Fibroblast of villous mesenchyme (primary cell): Measurements from ENCODE around the gene IQGAP3. TPM values are rescaled to one million over a fixed set of nuclear protein-coding genes. Genes with fewer than 3 reads are reported as not detected.

Experiments
- DNase-seq: peaks from one replicate; pipeline ENCODE4 v3.0.0-alpha.2; 2010; ENCODE audit warnings: low read depth
- H3K4me3 ChIP-seq: 2 replicates; pipeline ENCODE4 v1.5.1; 2011; ENCODE audit warnings: low read depth, mild to moderate bottlenecking, low read length
- CTCF ChIP-seq: IDR thresholded peaks from 2 replicates; pipeline ENCODE4 v1.5.1; 2012; ENCODE audit warnings: low read depth, mild to moderate bottlenecking, low read length; ENCODE audit not compliant: insufficient read depth
- total RNA-seq: library from RNA; depleted of rRNA; stranded (reverse); fragments of >200 nt; gene quantifications from 2 replicates; pipeline ENCODE4 v1.2.3, GENCODE V29; 2012

The IQGAP3 gene
- total RNA-seq, 1 donor, result 24.2 TPM

DNA sequence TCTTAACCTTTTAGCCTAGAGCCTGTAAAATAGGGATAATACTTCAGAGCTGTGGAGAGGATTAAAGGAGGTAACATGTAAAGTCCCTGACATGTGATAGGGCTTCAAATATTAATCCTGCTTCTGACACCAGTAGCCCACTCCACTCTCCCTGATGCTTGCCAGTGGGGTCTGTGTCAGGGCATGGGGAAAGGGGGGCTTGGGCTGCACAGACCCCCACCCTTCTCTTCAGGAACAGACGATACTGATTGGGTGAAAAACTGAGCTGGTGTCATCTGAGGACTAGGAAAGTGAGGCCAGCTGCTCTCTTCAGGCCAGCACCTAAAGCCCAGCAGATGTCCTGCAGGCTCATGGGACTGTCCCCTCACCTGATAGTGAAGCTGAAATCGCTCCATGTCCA, 44.8 kb downstream of the IQGAP3 start:
- DNase-seq, result no peak
- no peak overlapping the region for H3K4me3 ChIP-seq
- TF ChIP-seq CTCF, result no peak

DNA sequence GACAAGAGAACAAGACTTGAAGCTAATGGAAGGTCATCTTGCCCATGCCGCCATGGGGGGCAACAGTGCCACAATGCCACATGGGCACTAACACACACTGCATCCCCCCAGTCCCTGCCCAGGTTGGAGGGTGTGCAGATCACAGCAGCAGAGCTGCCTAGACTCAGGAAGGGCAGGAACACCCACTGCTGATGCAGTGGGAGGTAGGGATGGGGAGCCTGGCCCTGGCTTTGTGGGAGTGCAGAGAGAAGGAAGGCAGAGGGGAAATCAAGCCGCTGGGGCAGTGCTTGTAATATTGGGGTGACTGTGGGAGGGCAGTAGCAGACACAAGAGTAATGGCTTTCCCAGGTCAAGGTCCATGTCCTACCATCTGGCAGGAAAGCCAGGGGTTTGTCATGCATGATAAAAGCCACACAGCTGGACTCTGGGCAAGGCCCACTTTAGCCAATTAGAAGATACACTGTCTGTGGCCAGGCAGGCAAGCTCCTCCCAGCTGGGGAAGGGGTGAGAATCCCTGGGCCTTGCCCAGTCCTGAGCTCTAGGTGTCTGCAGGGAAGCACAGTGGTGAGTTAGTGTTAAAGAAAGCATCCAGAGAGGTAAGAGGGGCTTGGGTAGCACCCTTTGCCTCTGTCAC, 46.4 kb downstream of the IQGAP3 start:
- DNase-seq, result no peak
- no peak for TF ChIP-seq CTCF
- no peak overlapping the region for H3K4me3 ChIP-seq

DNA sequence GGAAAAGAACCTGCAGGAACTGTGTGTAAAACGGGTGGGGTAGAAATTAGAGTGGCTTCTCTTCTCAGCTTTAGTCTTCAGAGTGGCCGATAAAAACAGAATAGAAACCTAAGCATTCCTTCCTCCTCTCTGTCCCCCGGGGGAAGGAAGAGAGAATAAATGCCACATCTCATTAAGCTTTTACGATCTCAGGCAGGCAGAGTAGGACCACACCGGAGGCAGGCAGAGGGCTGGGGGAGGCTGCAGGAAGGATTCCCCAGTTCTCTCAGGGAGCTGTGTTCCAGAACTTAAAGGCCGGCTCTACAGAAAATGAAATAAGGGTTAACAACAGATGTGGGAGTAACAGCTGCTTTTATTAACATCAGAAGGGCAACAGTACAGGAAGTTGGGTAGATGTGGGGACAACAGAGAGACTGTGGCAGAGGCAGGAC, 47.3 kb downstream of the IQGAP3 start:
- DNase-seq, result no peak
- TF ChIP-seq CTCF, result no peak
- H3K4me3 ChIP-seq, result no peak overlapping the region

DNA sequence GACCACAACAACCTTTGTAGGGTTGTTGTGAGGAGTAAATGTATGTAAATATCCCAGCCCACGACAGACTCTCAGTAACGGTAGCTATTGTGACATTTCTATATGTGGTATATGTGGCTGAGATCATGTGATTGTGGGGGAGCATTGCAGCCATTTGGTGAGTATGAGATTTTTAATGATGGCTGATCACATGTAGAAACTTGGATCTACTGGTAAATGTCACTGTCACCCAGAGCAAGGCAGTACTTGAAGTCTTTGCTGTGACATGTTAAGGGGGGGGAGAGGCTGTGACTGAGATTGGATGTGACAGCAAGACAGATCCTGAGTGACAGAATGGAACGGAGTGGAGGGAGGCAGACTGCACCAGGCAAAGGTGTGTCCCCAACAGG, 47.9 kb downstream of the IQGAP3 start:
- no peak overlapping the region for H3K4me3 ChIP-seq
- no peak for DNase-seq
- no peak for TF ChIP-seq CTCF

- no peak for DNase-seq
- TF ChIP-seq CTCF, result no peak
- no peak overlapping the region for H3K4me3 ChIP-seq
These were observed 48.4 kb downstream of the IQGAP3 start for GRCh38 chr1:156523801-156524480.

DNA sequence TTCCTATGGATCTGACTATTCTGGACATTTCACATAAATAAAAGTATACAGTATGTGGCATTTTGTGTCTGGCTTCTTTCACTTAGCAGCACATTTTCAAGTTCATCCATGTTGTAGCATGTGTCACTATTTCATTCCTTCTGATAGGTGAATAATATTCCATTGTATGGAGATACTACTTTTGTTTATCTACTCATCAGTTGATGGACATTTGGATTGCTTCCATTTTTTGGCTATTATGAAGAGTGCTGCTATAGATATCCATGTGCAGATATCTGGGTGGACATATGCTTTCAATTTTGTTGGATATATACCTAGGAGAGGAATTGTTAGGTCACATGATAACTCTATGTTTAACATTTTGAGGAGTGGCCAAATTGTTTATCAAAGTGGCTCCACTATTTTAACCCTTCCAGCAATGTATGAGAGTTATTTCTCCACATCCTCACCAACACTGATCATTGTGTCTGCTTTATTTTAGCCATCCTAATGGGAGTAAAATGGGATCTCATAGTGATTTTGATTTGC, 49.9 kb downstream of the IQGAP3 start:
- no peak for TF ChIP-seq CTCF
- no peak overlapping the region for H3K4me3 ChIP-seq
- DNase-seq, result no peak

GRCh38 chr1:156517748-156518147, 54.6 kb downstream of the IQGAP3 start:
- DNase-seq, result no peak
- no peak overlapping the region for H3K4me3 ChIP-seq
- TF ChIP-seq CTCF, result no peak
